HG03575 (cell line): ENCODE data around the gene ACTN3.
"Not testable (repeated sequence)": the region's sequence is repeated elsewhere in the genome, so short reads cannot be mapped to it uniquely, and the experiment has no call there.

Experiments
- ATAC-seq: cut with Tn5 transposase; IDR thresholded peaks from one replicate; pipeline ENCODE4 v1.9.1; 2021; ENCODE audit not compliant: unreplicated experiment, insufficient number of reproducible peaks, low FRiP score; ENCODE audit errors: extremely low read depth

ACTN3 gene

DNA sequence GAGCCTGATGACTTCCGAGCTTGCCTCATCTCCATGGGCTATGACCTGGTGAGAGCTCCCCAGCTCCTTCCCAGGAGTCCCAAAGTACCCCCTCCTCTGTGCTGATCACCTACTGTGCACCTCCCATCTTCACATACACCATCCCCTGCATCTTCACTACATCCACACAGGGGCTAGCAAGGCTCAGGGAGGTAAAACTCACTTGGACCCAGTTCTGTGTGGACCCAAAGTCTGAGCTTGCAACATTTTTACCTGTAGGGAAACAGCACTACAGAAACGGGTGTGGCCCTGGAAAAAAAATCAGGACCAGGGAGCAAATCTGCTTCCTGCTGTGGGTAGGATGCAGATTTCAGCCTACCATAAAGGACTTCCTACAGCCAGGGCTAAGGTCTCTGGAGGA lies 15.6 kb downstream of the ACTN3 start:
- ATAC-seq = no peak

DNA sequence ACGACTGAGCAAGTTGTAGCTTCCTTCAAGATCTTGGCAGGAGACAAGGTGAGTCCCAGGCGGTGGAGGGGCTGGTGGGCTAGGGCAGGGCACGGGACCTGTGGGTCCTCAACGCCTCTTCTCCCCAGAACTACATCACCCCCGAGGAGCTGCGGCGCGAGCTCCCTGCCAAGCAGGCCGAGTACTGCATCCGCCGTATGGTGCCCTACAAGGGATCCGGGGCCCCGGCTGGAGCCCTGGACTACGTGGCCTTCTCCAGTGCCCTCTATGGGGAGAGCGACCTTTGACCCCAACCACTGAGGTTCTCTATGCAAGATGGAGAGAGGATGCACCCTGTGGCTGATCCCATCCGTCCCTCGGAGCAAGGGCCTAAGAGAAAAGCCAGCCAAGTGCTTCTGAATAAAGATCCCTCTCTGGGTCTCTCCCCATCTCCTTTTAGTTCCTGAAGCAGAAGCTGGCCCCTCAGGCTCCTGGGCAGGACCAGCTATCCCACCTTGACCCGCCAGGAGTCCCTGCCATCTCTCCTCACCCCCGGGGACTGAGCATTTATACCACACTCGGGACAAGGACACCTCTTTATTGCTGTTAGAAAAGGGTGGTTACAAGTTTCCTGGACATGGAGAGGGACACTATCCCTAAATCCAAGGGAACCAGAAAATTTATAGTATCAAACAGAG lies 16.3 kb downstream of the ACTN3 start:
- no peak for ATAC-seq

DNA sequence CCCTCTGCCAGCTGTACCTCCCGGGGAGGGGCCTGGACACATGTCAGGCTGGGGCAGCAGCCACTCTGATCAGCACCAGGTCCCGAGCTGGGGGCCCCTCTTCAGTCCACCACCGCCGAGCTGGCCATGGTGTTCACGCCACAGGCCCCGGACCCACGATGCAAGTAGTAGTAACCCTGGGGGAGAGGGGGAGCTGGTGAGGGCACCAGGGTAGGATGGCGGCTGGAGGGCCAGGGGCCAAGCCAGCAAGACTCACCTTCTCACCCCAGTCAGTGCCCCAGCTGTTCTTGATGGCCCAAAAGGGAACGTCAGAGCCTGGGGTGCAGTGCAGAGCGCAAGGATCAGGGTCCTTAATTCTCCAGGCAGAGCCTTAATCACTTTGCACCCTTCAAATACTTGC lies 17.1 kb downstream of the ACTN3 start:
- no peak for ATAC-seq

DNA sequence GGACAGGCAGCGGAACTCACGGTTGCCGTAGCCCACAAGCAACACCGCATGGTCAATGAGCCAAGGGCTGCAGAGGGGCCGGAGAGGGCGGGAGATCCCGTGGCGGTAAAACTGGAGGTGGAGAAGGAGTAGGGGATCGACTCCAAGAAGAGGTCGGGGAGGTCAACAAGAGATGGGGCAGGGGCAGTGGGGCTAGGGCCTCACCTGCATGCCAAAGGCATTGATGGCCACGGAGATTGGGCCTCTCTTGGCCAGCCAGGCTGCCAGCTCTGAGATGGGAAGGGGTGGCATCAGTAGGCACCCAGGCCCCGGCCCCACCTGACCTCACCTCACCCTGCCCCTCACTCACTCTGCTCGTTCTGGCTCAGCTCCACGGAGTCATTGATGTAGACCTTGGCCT lies 17.8 kb downstream of the ACTN3 start:
- ATAC-seq = no peak

DNA sequence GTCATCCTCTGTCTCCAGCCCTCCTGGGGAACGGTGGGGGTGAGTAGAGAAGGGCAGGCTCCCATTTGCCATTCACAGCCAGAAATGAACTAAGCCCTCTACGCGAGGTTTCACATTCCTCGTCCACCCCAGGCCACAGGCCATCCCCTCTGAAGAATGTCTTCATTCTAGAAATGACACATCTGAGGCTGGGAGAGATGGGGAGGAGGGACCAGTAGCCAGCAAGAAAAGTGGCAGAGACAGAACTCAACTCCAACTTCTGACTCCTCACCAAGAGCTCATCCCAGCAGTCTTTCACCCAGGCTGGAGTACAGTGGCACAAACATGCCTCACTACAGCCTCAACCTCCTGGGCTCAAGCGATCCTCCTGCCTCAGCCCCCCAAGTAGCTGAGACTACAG lies 18.3 kb downstream of the ACTN3 start:
- no peak for ATAC-seq

DNA sequence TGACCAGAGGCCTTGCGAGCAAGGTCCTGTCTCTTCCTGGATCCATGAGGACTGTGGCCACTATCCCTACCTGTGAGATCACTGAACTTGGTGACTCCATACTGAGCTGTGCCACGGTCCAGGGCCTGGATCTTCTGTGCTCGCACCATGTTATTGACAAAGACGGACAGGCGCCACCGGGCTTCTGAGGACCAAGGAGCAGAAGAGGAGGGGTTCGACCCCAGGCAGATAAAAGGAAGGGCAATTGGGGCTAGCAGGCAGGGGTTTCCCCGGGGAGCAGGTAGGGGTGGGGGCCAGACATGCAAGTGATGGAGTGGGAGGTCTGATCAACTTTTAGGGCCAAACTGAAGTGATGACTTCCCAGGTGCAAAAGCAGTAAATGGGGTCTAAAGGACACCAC lies 19.5 kb downstream of the ACTN3 start:
- ATAC-seq = no peak

DNA sequence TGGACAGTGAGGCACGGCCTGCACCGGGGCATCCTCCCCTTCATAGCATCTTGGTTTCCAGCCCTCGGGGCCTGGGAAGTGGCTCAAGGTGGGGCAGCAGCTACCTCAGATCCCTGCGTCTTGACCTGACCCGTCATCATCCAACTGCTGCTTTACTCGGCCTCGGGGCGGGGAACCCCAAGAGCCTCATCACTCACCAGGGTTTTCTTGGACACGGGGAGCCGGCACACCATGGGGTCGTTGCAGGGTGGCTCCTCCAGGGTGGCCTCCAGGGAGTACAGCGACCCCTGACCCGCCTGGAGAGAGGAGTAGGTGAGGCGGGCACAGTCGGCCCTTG lies 21.1 kb downstream of the ACTN3 start:
- ATAC-seq = no peak

DNA sequence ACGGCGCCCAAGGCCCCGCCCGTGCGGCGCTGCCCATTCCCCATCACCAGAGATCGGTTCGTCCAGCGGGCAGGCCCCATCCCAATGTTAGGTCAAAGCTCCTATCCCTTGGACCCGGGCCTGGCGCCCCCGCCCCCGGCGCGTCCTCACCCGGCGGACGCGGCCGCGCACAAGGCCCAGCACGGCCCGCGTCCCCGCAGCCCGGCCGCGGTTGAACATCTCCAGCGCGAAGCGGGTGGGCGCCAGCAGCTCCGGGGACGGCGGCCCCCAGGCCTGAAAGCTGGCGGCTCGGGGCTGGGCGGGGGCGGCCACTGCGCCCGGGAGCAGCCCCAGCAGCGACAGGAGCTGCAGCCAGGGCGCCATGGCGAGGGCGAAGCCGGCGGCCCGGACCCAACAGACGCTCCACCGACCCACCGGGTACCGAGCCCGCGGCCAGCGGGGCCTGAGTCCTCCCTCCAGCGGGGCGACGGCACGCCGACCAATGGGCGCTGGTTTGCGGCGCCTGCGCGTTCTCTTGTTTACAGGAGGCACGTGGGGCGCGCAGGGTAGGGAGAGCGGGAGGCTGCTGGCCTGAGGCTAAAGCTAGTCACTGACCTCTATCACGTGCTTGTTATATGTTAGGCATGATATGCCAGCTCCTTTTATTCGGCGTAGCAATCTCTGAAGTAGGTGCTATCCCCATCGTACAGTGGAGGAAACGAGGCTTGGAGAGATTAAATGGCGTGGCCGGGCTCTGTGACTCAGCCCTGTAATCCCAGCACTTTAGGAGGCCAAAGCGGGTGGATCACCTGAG lies 21.6 kb downstream of the ACTN3 start, which contains the start of gene CTSF:
Gene CTSF, minus strand, starts transcription at position 483 of the 793 bp plus-strand sequence. Its CDS starts 120 bp downstream, at position 363.
- no peak for ATAC-seq

DNA sequence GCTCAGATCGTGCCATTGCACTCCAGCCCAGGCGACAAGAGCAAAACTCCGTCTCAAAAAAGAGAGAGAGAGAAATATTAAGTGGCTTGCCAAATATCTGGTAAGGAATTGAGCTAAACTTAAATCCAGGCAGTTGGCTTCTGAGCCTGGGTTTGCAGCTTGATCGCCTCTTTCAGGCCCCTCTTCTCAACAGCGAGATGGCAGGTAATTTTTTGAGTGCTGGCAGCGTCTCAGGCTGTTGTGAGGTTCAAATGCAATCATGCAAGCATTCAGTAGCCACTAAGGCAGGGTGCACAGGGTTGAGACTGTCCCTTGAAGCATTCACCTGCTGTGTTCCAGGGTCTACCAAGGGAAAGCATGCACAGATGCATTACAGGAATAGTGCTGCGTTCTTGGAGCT lies 22.4 kb downstream of the ACTN3 start:
- ATAC-seq = no peak

DNA sequence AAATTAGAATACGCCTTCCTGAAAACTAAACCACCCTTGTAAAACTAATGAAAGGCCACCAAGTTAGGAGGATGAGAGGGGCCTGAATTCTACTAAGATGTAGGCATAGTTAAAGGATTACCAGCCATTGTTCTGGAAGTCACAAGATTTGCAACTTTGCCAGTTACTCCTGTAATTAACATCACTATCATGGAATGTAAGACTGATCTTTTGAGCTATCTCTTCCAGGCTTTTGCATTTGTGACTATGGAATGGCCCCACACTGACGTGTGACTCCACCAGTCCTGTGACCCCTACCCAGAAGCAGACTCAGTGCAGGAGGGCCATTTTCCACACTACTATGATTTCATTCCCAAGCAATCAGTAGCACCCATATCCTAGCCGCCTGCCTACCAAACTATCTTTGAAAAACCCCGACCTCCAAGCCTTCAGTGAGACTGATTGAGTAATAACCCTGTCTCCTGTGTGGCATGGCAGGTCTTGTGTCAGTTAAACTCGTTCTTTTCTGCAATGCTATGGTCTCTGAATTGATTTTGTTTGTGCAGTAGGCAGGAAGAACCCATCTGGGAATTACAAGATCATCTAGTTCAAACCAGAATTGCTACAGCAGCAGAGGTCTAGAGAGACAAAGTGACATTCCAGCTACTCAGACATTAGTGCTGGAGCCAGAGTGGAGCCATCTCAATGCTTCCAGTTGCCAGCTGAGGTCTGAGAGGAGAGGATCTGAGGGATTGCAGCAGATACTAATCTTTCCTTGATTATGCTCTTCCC lies 23.6 kb downstream of the ACTN3 start:
- no peak for ATAC-seq

DNA sequence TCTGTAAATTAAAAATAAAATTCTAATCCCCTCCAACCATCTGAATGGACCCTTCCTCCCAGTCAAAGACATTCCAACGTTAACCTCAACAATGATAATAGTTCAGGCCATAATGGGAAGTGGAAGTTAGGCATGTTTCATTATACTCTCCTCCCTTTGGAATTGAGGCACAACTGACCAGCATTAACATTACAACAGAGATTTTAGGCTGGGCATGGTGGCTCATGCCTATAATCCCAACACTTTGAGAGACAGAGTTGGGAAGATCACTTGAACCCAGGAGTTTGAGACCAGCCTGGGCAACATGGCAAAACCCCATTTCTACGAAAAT lies 24.1 kb downstream of the ACTN3 start:
- no peak for ATAC-seq

DNA sequence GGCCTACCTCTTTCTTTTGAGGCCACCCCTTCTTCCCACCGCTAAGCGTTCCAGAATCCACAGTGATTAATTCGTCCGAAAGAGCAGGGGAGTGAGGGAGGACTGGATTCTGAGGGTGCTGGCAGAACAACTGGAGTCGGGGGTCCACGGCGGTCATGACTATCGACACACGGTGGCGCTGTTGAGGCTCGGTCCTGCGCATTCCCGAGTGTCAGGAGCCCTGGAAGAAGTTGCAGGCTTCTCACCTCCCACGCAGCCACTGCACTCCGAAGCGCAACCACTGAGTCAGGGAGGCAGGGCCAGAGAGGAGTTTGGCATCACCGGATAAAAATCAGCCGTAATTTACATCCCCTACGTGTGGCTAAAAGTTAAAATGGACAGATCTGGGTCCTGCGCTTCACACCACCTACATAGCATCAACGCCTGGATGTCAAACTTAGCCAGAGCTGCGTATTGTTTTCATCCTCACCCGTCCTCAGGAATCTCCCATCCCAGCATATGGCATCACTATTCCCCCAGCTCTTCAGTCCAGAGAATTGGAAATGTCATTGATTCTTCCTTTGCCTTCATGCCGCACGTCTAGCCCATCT lies 32.4 kb downstream of the ACTN3 start:
- no peak for ATAC-seq

DNA sequence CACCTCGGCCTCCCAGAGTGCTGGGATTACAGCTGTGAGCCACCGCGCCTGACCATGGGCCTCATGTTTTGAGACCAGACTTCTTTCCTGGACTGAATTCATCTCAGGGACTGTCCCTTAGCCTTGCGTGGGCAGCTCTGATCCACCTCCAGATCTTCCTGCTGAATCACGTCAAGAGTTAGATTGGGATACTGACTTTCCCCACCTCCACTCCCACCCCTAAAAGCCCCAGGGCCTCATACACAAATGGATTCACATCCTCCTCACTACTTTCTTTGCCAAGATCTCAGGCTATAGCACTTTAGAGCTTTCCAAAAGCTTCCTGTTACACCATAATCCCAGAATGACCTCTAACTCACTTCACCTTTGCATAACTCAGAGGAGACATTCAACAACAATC lies 34.1 kb downstream of the ACTN3 start:
- no peak for ATAC-seq

DNA sequence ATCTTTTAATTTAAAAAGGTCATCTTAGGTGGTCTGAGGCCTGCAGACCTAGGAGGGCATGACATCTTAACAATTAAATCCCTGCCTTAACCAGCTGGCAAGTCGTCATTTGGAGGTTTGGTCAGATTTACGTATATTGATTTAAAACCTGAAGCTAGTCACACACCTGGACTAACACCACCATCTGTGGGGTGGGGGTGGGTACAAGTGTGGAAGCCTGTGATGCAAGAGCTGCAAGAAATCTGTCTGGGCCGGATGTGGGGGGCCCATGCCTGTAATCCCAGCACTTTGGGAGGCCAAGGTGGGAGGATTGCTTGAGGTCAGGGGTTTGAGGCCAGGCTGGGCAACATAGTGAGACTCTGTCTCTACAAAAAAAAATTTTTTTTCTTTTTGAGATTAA lies 34.6 kb downstream of the ACTN3 start:
- ATAC-seq = no peak

DNA sequence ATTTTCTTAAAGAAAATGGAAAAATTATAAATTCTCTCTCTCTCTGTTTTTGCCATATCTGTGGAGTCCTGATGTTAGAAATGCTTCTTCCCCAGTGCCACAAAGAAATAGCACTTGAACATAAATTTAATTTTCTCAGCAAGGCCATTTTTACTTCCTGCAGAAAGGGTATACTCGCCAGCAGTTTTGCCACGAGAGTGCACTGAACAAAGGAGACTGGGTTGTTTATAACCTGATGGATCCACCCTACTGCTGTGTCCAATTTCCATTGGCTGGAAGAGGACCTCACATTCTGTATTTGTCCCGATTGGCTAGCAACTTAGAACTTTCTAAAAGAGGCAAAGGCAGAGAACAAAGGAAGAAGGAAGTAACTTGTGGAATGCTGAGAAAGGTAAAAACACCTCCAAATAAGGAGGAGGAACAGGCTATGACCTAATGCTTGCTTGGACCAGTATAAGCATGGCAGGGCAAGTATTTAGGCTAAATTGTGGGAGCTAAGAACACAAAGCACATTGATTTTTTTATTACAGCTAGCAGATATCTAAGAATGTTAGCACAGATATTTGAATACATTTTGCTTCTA lies 36.0 kb downstream of the ACTN3 start:
- ATAC-seq = not testable (repeated sequence)

DNA sequence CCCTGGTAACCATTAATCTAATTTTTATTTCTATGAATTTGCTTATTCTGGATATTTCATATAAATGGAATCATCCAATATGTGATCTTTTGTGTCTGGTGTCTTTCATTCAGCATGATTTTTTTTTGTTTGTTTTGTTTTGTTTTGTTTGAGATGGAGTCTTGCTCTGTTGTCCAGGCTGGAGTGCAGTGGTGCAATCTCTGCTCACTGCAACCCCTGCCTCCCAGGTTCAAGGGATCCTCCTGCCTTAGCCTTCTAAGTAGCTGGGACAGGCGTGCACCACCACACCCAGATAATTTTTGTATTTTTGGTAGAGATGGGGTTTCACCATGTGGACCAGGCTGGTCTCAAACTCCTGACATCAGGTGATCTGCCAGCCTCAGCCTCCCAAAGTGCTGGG lies 38.7 kb downstream of the ACTN3 start:
- ATAC-seq = not testable (repeated sequence)

DNA sequence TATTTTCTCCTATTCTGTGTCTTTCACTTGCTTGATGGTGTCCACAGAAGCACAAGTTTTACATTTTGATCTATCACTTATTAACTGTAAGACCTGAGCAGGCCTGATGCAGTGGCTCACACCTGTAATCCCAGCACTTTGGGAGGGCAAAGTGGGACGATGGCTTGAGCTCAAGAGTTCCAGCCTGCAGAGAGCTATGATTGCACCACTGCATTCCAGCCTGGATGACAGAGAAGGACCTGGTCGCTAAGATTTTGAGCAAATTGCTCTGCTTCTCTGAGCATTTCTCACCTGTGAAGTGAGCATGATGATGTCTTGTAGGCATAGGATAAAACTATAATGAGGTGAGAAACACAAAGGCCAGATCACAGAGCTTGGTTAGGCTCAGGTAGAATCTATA lies 39.4 kb downstream of the ACTN3 start:
- no peak for ATAC-seq

DNA sequence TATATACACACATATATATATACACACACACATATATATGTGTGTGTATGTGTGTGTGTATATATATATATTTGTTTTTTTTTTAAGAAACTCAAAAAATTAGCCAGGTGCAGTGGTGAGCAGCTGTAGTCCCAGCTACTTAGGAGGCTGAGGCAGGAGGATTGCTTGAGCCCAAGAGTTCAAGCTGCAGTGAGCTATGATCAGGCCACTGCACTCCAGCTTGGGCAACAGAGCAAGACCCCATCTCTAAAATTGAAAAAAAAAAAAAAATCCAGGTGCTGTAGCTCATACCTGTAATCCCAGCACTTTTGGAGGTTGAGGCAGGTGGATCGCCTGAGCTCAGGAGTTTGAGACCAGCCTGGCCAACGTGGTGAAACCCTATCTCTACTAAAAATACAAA lies 42.6 kb downstream of the ACTN3 start:
- not testable (repeated sequence) for ATAC-seq

DNA sequence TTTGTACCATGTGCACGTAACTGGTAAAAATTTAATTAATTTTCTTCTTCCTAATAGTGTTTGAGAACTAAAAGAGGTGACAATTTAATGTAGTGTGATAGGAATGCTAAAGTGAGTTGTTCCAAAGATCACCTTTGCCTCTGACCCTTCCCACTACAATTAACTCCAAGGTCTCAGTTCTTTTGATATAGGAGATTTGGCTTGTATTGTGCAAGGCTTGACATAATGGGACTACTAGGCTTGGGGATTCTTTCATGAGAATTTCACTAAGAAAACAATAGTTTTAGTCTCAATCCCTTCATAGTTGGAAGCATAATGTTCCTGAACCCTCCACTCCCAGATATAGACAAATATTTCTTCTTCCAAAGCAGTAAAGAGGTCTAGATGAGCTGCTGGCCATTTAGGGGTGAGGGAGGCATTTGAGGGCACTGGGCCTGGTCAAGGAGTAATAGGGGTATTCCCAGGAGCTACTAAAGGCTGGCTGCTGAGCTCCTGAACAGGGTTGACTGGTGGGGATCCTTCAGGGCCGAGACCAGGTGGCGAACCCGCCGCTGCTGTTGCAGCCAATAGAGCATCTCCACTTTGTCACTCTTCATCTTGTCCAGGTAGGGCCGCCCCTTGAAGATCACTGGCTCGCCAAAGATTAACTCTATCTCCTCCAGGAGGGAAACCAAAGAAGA lies 43.4 kb downstream of the ACTN3 start:
- no peak for ATAC-seq
